ENCODE measurements around the gene TERB2. TPM values are rescaled to one million over a fixed set of nuclear protein-coding genes. Genes with fewer than 3 reads are reported as not detected.
A peak's percentile ranks its signal among the peaks of the same experiment; 100 is the strongest.
"Not testable (repeated sequence)": the region's sequence is repeated elsewhere in the genome, so short reads cannot be mapped to it uniquely, and the experiment has no call there.

Gene TERB2
- not detected in 2 replicates for total RNA-seq (2014; rRNA removed; shearing (Covaris generic))

- no peak for DNase-seq (ENCODE audit: low spot score)
These were observed at the start of gene TERB2 for GRCh38 chr15:44956388-44956787. Gene TERB2 (plus strand): TSS chr15:44956687. CDS start chr15:44956719, 32 bp downstream.

- no peak for DNase-seq (ENCODE audit: low spot score)
These were observed 47.1 kb upstream of the TERB2 start for GRCh38 chr15:44909423-44909822.

- no peak for DNase-seq (ENCODE audit: low spot score)
These were observed 45.4 kb upstream of the TERB2 start for GRCh38 chr15:44910981-44911625.

GRCh38 chr15:44912186-44912585 lies 44.3 kb upstream of the TERB2 start:
- not testable (repeated sequence) for DNase-seq (ENCODE audit: low spot score)

- not testable (repeated sequence) for DNase-seq (ENCODE audit: low spot score)
These were observed 43.5 kb upstream of the TERB2 start for GRCh38 chr15:44912974-44913448.

GRCh38 chr15:44918136-44918535 lies 38.4 kb upstream of the TERB2 start:
- DNase-seq (ENCODE audit: low spot score): no peak

GRCh38 chr15:44928658-44929057 lies 27.8 kb upstream of the TERB2 start:
- not testable (repeated sequence) for DNase-seq (ENCODE audit: low spot score)

- DNase-seq (ENCODE audit: low spot score): not testable (repeated sequence)
These were observed 26.2 kb upstream of the TERB2 start for GRCh38 chr15:44930283-44930682.

- not testable (repeated sequence) for DNase-seq (ENCODE audit: low spot score)
These were observed 1.8 kb downstream of the TERB2 start for GRCh38 chr15:44958302-44958701.

- DNase-seq (ENCODE audit: low spot score): no peak
These were observed 12.0 kb downstream of the TERB2 start for GRCh38 chr15:44968475-44968874.

GRCh38 chr15:44971036-44971435 lies 14.5 kb downstream of the TERB2 start:
- no peak for DNase-seq (ENCODE audit: low spot score)

GRCh38 chr15:44976183-44976582 lies 19.7 kb downstream of the TERB2 start:
- DNase-seq (ENCODE audit: low spot score): not testable (repeated sequence)

GRCh38 chr15:44977781-44978180 lies 21.3 kb downstream of the TERB2 start:
- DNase-seq (ENCODE audit: low spot score): peak; percentile 19

- not testable (repeated sequence) for DNase-seq (ENCODE audit: low spot score)
These were observed 23.3 kb downstream of the TERB2 start for GRCh38 chr15:44979617-44980339.

GRCh38 chr15:44984144-44984543 lies 27.7 kb downstream of the TERB2 start:
- not testable (repeated sequence) for DNase-seq (ENCODE audit: low spot score)

GRCh38 chr15:44986346-44987055 lies 30.0 kb downstream of the TERB2 start:
- DNase-seq (ENCODE audit: low spot score): not testable (repeated sequence)

GRCh38 chr15:44987711-44988110 lies 31.2 kb downstream of the TERB2 start:
- not testable (repeated sequence) for DNase-seq (ENCODE audit: low spot score)

- DNase-seq (ENCODE audit: low spot score): not testable (repeated sequence)
These were observed 31.8 kb downstream of the TERB2 start for GRCh38 chr15:44988184-44988869.

- DNase-seq (ENCODE audit: low spot score): not testable (repeated sequence)
These were observed 32.4 kb downstream of the TERB2 start for GRCh38 chr15:44988870-44989219.

GRCh38 chr15:44997632-44998031 lies 41.1 kb downstream of the TERB2 start:
- DNase-seq (ENCODE audit: low spot score): not testable (repeated sequence)

- DNase-seq (ENCODE audit: low spot score): no peak
These were observed 42.6 kb downstream of the TERB2 start for GRCh38 chr15:44999105-44999504.

- DNase-seq (ENCODE audit: low spot score): not testable (repeated sequence)
These were observed 44.7 kb downstream of the TERB2 start for GRCh38 chr15:45001180-45001579.
